HepG2 (cell line): Measurements from ENCODE around the gene BCL2L2. TPM values are rescaled to one million over a fixed set of nuclear protein-coding genes. Genes with fewer than 3 reads are reported as not detected.
A peak's percentile ranks its signal among the peaks of the same experiment; 100 is the strongest.

Experiments used
- CEBPG ChIP-seq: IDR thresholded peaks from 2 replicates; pipeline ENCODE4 v1.6.1; 2016
- FOXA3 ChIP-seq: IDR thresholded peaks from 2 replicates; pipeline ENCODE4 v1.6.1; 2016; ENCODE audit warnings: missing genetic modification reagents, missing compliant biosample characterization
- MAFK ChIP-seq, 2 experiments: IDR thresholded peaks in 1 of 2; conservative IDR thresholded peaks in 1 of 2; 2 replicates each; pipeline ENCODE4 v1.6.1; 2011; ENCODE audit warnings: improper control_type of control experiment in 2 of 2, low read length in 2 of 2
- MBD4 ChIP-seq: IDR thresholded peaks from 2 replicates; pipeline ENCODE4 v1.6.1; 2012; ENCODE audit warnings: low read length, inconsistent platforms, borderline replicate concordance
- NFE2 ChIP-seq: sonication (generic); formaldehyde crosslinking; IDR thresholded peaks from 2 replicates; pipeline ENCODE4 v1.4.0; 2020; ENCODE audit warnings: missing genetic modification reagents
- PAXIP1 ChIP-seq: sonication (generic); formaldehyde crosslinking; conservative IDR thresholded peaks from 2 replicates; pipeline ENCODE4 v1.4.0; 2020; ENCODE audit warnings: mild to moderate bottlenecking, missing genetic modification reagents, moderate library complexity
- SKIL ChIP-seq: sonication (generic); formaldehyde crosslinking; IDR thresholded peaks from 2 replicates; pipeline ENCODE4 v1.8.0; 2022; ENCODE audit warnings: missing genetic modification reagents, mild to moderate bottlenecking, moderate library complexity, borderline replicate concordance
- SYNCRIP ChIP-seq: fragments of 200-400 bp; formaldehyde crosslinking; IDR thresholded peaks from 2 replicates; pipeline ENCODE4 v1.6.1; 2018; ENCODE audit warnings: mild to moderate bottlenecking, low read depth, low read length; ENCODE audit not compliant: insufficient read depth
- TRAFD1 ChIP-seq: sonication (generic); formaldehyde crosslinking; IDR thresholded peaks from 2 replicates; pipeline ENCODE4 v1.5.1; 2020; ENCODE audit warnings: missing genetic modification reagents, mild to moderate bottlenecking, borderline replicate concordance
- ZBTB10 ChIP-seq: sonication (generic); formaldehyde crosslinking; IDR thresholded peaks from 2 replicates; pipeline ENCODE4 v1.4.0; 2020; ENCODE audit warnings: missing genetic modification reagents, borderline replicate concordance
- ZFP62 ChIP-seq: sonication (generic); formaldehyde crosslinking; IDR thresholded peaks from 2 replicates; pipeline ENCODE4 v1.4.0; 2020; ENCODE audit warnings: missing genetic modification reagents
- ZNF572 ChIP-seq: sonication (generic); formaldehyde crosslinking; IDR thresholded peaks from 2 replicates; pipeline ENCODE4 v1.5.1; 2020; ENCODE audit warnings: mild to moderate bottlenecking, missing genetic modification reagents
- ZNF605 ChIP-seq: sonication (generic); formaldehyde crosslinking; IDR thresholded peaks from 2 replicates; pipeline ENCODE4 v1.8.0; 2022; ENCODE audit warnings: mild to moderate bottlenecking, missing genetic modification reagents
- ZNF800 ChIP-seq: sonication (generic); formaldehyde crosslinking; IDR thresholded peaks from 2 replicates; pipeline ENCODE4 v1.4.0; 2020; ENCODE audit warnings: missing genetic modification reagents
- ZNF883 ChIP-seq: sonication (generic); formaldehyde crosslinking; IDR thresholded peaks from 2 replicates; pipeline ENCODE4 v1.5.1; 2020; ENCODE audit warnings: mild to moderate bottlenecking, missing genetic modification reagents; ENCODE audit errors: not compliant biosample characterization
- polyA plus RNA-seq, 8 experiments: library from polyadenylated mRNA; depleted of rRNA in 3 of 8; stranded (reverse) in 7 of 8; unstranded in 1 of 8; fragments of >200 nt; fragmentation: Illumina TruSeq in 4 of 8; extraction: Trizol in 4 of 8; gene quantifications; 2 replicates each; pipeline versions ENCODE4 v1.2.1 to v1.2.3, GENCODE V29; 2011 to 2016; ENCODE audit warnings: low read depth in 4 of 8, missing spikeins in 1 of 8, mixed read lengths in 1 of 8; ENCODE audit not compliant: insufficient read depth in 1 of 8
- total RNA-seq, 5 experiments: library from RNA; depleted of rRNA; stranded (reverse); fragments of >200 nt; fragmentation: Illumina TruSeq; extraction: Trizol; gene quantifications; 2 replicates each; pipeline ENCODE4 v1.2.3, GENCODE V29; 2016; ENCODE audit warnings: low read depth in 1 of 5

The BCL2L2 gene
- total and polyA plus RNA-seq, 2 of the 13 experiments (the other 11 are each of a cell fraction or from before 2014, with no cell fraction given) = 28.1 to 49.8 TPM

DNA sequence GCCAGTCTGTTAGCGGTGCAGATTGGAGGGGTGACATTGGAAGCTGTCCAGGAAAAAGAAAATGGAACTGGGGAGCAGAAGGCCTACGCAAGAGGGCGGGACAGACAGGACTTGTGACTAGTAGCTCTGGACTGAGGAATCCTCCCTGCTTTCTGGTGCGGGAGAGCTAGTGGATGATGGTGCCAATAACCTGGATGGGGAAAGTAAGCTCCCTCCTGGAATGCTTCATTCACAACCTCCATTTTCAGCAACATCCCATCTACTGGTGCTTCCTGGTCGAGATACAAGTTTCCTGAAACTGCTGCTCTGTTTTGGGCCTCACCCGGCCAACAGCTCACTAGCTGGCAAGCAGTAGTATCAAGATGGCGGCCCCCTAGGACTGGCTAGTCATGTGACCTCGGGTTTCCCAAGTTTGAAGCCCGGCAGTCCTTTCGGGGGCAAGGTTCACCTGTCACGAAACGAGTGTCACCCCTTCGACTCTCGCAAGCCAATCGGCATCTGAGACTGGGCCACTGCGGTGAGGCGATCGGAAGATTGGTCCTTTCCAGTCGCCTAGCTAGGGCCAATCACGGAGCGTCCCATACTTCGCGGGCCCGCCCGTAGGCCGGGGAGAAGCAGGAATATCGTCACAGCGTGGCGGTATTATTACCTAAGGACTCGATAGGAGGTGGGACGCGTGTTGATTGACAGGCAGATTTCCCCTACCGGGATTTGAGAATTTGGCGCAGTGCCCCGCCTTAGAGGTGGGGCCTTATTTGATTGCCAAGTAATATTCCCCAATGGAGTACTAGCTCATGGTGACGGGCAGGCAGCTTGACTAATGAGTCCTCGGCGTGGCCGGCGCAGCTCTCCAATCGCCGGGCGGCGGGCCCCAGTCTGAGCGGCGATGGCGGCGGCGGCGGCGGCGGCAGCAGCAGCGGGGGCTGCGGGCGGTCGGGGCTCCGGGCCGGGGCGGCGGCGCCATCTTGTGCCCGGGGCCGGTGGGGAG is 14.2 kb downstream of the BCL2L2 start, which contains the start of gene PABPN1 (continued):
- peak; percentile 68 for TF ChIP-seq ZNF800 (CRISPR knock-in tag)
- TF ChIP-seq TRAFD1 (CRISPR knock-in tag) = no peak; the same call in 1 of the 2 replicates
- peak; percentile 94 for TF ChIP-seq ZNF605 (CRISPR knock-in tag)
- peak; percentile 25 to 34; a peak in 2 of 4 replicates for TF ChIP-seq MAFK (conservative IDR thresholded peaks at IDR 0.05 in 1 of 2, IDR thresholded peaks at IDR 0.05 in 1 of 2; ENCODE audit: low read length in 2 of 2)
- peak; percentile 83 for TF ChIP-seq CEBPG (CRISPR knock-in tag)
- TF ChIP-seq ZNF883 (CRISPR knock-in tag) = peak; percentile 99
- peak; percentile 92 for TF ChIP-seq PAXIP1 (CRISPR knock-in tag)
- TF ChIP-seq SYNCRIP = no peak
- peak; percentile 78 for TF ChIP-seq FOXA3 (CRISPR knock-in tag)
- no peak; the same call in 1 of the 2 replicates for TF ChIP-seq SKIL (CRISPR knock-in tag)
- no peak for TF ChIP-seq ZFP62 (CRISPR knock-in tag)
- TF ChIP-seq ZBTB10 = no peak; the same call in 1 of the 2 replicates
- peak; percentile 92 for TF ChIP-seq ZNF572
- no peak for TF ChIP-seq NFE2 (CRISPR knock-in tag)
- TF ChIP-seq MBD4 = no peak
